ENCODE measurements around the gene SDHA.

Gene SDHA

GRCh38 chr5:199197-199949 is 18.7 kb upstream of the SDHA start:
- H3K36me3 Mint-ChIP-seq (ENCODE audit: low read depth): peaks cover 1% of the 10 kb centered on the region
- no peaks in the 10 kb centered on the region for H3K27me3 Mint-ChIP-seq (ENCODE audit: low read depth)
- no peaks in the 10 kb centered on the region for H3K9me3 Mint-ChIP-seq
- H3K4me1 Mint-ChIP-seq (ENCODE audit: low read depth): no peaks in the 10 kb centered on the region
- H3K4me3 Mint-ChIP-seq: no peak overlapping the region
- H3K27ac Mint-ChIP-seq: no peak overlapping the region

DNA sequence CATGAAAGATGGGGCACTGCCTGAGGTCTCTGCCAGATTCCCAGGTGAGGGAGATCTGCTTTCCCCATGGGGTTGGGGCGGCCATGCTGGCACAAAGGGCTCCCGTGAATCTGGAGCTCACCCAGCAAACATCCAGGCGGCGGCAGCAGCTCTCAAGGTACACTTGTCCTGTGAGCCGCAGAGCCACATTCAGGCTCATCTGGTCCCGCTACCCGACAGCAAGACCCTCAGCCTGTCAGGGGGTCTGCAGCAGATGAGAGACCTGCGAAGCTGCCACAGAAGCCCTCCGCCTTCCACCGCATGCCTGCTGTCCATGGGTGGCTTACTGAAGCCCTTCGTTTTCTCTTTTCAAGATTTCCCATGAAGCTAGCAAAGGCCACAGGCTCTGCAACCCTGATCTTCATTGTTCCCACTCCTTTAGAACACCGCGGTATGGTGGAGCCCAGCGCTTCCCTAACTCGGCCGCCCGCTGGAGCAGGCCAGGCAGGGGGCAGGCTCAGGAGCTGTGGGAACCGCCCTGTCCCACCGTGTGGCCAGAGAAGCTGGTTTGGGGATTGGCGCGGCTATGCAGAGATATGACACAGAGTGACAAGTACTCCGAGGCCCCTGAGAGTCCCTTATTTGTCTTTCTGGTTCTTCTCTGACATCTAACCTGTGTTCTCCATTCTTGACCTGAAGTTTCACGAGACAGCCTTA is 18.0 kb upstream of the SDHA start:
- H3K27ac Mint-ChIP-seq: no peak overlapping the region
- H3K27me3 Mint-ChIP-seq (ENCODE audit: low read depth): no peaks in the 10 kb centered on the region
- no peak overlapping the region for H3K4me3 Mint-ChIP-seq

GRCh38 chr5:200985-201384 is 17.1 kb upstream of the SDHA start:
- peaks cover 8% of the 10 kb centered on the region for H3K36me3 Mint-ChIP-seq (ENCODE audit: low read depth)
- H3K9me3 Mint-ChIP-seq: no peaks in the 10 kb centered on the region
- H3K27ac Mint-ChIP-seq: no peak overlapping the region
- no peaks in the 10 kb centered on the region for H3K4me1 Mint-ChIP-seq (ENCODE audit: low read depth)
- no peaks in the 10 kb centered on the region for H3K27me3 Mint-ChIP-seq (ENCODE audit: low read depth)
- no peak overlapping the region for H3K4me3 Mint-ChIP-seq

More for the DNA sequence above, 18.0 kb upstream of the SDHA start:
- no peaks in the 10 kb centered on the region for H3K4me1 Mint-ChIP-seq (ENCODE audit: low read depth)
- H3K36me3 Mint-ChIP-seq (ENCODE audit: low read depth): peaks cover 6% of the 10 kb centered on the region
- no peaks in the 10 kb centered on the region for H3K9me3 Mint-ChIP-seq

- Mint-ChIP-seq H3K36me3 (ENCODE audit: low read depth) (peaks cover 8% of the 10 kb centered on the region), H3K27me3 (ENCODE audit: low read depth) (no peaks in the 10 kb centered on the region), H3K27ac (no peak overlapping the region), H3K4me1 (ENCODE audit: low read depth) (no peaks in the 10 kb centered on the region), H3K4me3 (no peak overlapping the region), H3K9me3 (no peaks in the 10 kb centered on the region)
Observed at GRCh38 chr5:201672-202071, 16.4 kb upstream of the SDHA start.

GRCh38 chr5:203246-203930 is 14.7 kb upstream of the SDHA start:
- no peak overlapping the region for H3K27ac Mint-ChIP-seq

DNA sequence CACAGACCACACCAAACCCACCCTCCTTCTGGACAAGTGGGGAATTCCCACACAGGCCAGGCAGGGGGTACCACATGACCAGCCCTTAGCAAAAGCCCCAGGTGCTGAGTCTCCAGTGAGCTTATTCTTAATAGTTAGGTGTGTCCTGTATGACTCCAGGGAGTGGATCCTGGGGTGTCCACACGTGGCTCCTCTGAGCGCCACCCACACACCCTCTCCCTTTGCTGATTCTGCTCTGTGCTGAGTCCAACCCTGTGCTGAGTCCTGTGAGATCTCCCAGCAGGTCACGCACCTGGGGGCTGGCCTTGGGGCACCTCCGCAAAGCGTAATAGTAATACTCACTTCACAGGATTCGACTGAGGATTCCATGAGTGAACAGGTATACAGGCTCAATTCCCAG is 14.1 kb upstream of the SDHA start:
- Mint-ChIP-seq H3K27me3 (ENCODE audit: low read depth) (no peaks in the 10 kb centered on the region), H3K36me3 (ENCODE audit: low read depth) (peaks cover 10% of the 10 kb centered on the region), H3K9me3 (no peaks in the 10 kb centered on the region), H3K4me1 (ENCODE audit: low read depth) (peaks cover 2% of the 10 kb centered on the region), H3K27ac (no peak overlapping the region), H3K4me3 (no peak overlapping the region)

More at GRCh38 chr5:203246-203930, 14.7 kb upstream of the SDHA start:
- Mint-ChIP-seq H3K4me3 (no peak overlapping the region), H3K9me3 (no peaks in the 10 kb centered on the region), H3K27me3 (ENCODE audit: low read depth) (no peaks in the 10 kb centered on the region), H3K36me3 (ENCODE audit: low read depth) (peaks cover 10% of the 10 kb centered on the region), H3K4me1 (ENCODE audit: low read depth) (peaks cover 2% of the 10 kb centered on the region)

DNA sequence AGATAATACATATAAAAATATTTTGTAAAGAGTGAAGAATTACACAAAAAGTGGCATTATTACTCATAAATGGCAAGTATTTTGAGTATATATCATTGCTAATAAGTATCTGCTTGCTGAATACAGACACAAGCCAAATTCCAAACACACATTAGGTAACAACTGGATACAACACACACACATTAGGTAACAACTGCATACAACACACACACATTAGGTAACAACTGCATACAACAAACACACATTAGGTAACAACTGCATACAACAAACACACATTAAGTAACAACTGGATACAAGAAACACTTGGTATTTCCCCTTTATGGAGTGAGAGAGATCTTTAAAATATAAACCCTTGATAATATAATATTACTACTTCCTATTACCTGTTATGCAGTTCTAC is 13.7 kb upstream of the SDHA start:
- Mint-ChIP-seq H3K36me3 (ENCODE audit: low read depth) (peaks cover 10% of the 10 kb centered on the region), H3K27me3 (ENCODE audit: low read depth) (no peaks in the 10 kb centered on the region), H3K27ac (no peak overlapping the region), H3K4me3 (no peak overlapping the region), H3K4me1 (ENCODE audit: low read depth) (peaks cover 2% of the 10 kb centered on the region), H3K9me3 (no peaks in the 10 kb centered on the region)

GRCh38 chr5:204966-205670 is 13.0 kb upstream of the SDHA start:
- Mint-ChIP-seq H3K4me1 (ENCODE audit: low read depth) (peaks cover 3% of the 10 kb centered on the region), H3K27ac (no peak overlapping the region), H3K27me3 (ENCODE audit: low read depth) (no peaks in the 10 kb centered on the region), H3K9me3 (no peaks in the 10 kb centered on the region), H3K4me3 (no peak overlapping the region), H3K36me3 (ENCODE audit: low read depth) (peaks cover 10% of the 10 kb centered on the region)

DNA sequence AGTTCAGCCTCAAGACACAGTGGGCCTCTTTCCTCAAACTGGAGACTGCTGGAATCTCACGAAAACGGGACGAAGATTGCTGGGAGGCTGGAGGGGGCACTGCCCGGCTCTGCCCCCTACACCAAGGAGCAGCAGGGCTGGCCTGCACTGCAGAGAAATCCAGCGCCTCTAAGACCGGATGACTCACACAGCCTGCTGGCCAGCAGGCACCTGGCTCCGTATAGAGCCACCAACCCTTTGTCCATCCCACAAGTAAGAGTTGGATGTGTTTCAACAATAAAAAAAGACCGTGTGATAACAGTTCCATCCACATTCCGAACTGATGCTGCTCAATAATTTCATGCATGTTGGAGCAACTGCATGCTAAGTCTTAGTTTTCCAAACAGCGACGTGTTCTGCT is 11.7 kb upstream of the SDHA start:
- Mint-ChIP-seq H3K9me3 (no peaks in the 10 kb centered on the region), H3K27me3 (ENCODE audit: low read depth) (no peaks in the 10 kb centered on the region), H3K4me3 (no peak overlapping the region), H3K36me3 (ENCODE audit: low read depth) (peaks cover 14% of the 10 kb centered on the region), H3K27ac (no peak overlapping the region), H3K4me1 (ENCODE audit: low read depth) (peaks cover 7% of the 10 kb centered on the region)

DNA sequence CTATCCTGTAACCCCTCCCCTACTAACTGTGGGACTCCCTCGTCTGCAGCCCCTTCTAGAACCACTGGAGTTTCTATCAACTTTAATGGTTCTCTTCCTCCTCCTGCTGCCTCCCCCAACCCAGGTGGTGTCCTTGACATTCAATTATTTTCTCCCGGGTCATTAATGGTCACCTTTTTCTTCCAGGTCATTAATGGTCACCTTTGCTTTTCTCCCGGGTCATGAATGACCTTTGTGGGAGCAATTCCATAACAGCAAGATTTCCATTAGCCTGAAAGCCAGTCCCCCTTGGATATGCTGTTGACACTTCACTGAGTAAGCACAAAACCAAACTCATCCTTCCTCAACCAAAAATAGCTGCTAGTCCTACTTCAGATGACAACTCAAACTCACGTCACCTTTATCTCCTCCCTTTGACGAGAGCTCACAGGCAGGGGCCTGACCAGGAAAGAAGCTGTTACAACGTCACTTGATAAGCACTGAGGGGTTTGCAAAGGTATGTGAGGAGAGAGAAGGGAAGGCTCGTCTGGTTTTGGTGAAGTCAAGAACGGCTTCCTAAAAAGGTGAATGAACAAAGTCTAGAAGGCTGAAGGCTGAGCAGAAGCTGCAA is 11.1 kb upstream of the SDHA start:
- H3K27ac Mint-ChIP-seq: no peak overlapping the region
- H3K9me3 Mint-ChIP-seq: no peaks in the 10 kb centered on the region
- no peak overlapping the region for H3K4me3 Mint-ChIP-seq
- no peaks in the 10 kb centered on the region for H3K27me3 Mint-ChIP-seq (ENCODE audit: low read depth)
- H3K36me3 Mint-ChIP-seq (ENCODE audit: low read depth): peaks cover 14% of the 10 kb centered on the region
- peaks cover 7% of the 10 kb centered on the region for H3K4me1 Mint-ChIP-seq (ENCODE audit: low read depth)

DNA sequence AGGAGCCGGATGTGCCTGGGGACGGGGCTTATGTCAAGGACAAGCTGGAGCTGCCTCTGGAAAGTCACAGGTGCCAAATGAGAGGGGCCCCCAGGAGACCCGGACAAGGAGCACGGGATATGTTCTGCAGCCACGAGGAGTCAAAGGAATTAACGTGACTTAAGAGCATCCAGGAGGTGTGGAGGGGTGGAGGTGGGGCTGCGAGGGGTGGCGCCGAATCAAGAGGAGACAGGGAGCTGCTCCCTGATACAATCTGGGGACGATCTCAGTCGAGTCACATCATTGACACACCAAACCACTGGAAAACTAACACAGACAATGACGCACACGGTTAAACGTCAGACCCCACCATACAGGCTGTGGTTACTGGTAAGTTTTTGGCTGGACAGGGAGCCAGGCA is 10.5 kb upstream of the SDHA start:
- Mint-ChIP-seq H3K27me3 (ENCODE audit: low read depth) (no peaks in the 10 kb centered on the region), H3K9me3 (no peaks in the 10 kb centered on the region), H3K27ac (no peak overlapping the region), H3K4me3 (no peak overlapping the region), H3K36me3 (ENCODE audit: low read depth) (peaks cover 13% of the 10 kb centered on the region), H3K4me1 (ENCODE audit: low read depth) (peaks cover 7% of the 10 kb centered on the region)

- no peaks in the 10 kb centered on the region for H3K27me3 Mint-ChIP-seq (ENCODE audit: low read depth)
- peaks cover 7% of the 10 kb centered on the region for H3K4me1 Mint-ChIP-seq (ENCODE audit: low read depth)
- no peak overlapping the region for H3K4me3 Mint-ChIP-seq
- no peak overlapping the region for H3K27ac Mint-ChIP-seq
- H3K36me3 Mint-ChIP-seq (ENCODE audit: low read depth): peaks cover 13% of the 10 kb centered on the region
- H3K9me3 Mint-ChIP-seq: no peaks in the 10 kb centered on the region
Observed at GRCh38 chr5:208449-209114, 9.5 kb upstream of the SDHA start.

DNA sequence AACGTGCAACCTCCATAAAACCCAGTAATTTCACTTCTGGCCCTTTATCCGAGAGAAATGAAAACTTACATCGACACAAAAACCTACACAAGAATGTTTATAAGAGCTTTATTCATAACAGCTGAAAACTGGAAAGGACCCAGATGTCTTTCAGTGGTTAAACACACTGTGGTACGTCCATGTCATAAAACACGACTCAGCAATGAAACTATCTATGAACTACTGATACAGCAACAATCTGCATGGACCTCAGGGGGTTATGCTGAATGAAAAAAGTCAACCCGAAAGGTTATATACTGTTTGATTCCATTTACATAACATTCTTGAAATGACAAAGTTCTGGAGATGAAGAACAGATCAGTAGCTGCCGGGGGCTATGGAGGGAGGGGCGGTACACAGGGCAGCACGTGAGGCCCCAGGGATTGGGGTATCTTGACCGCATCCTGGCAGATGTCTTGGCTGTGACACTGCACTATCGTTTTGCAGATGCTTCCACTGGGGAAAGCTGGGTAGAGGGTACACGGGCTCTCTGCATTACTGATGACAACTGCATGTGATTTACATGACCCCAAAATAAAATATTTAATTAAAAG is 4.2 kb upstream of the SDHA start:
- H3K4me3 Mint-ChIP-seq: no peak overlapping the region
- H3K27ac Mint-ChIP-seq: no peak overlapping the region
- H3K4me1 Mint-ChIP-seq (ENCODE audit: low read depth): peaks cover 30% of the 10 kb centered on the region
- peaks cover 14% of the 10 kb centered on the region for H3K36me3 Mint-ChIP-seq (ENCODE audit: low read depth)
- H3K9me3 Mint-ChIP-seq: no peaks in the 10 kb centered on the region
- no peaks in the 10 kb centered on the region for H3K27me3 Mint-ChIP-seq (ENCODE audit: low read depth)

All from T-helper 1 cell treated with Interleukin-12 subunit alpha and Interleukin-12 subunit beta and Interleukin-4 antibody, amounts not matched to agents 30 μg/mL and 1 μg/mL, for 36 hours (primary cell).